ENCODE data around the gene C19orf12.

C19orf12 gene

GRCh38 chr19:29668746-29669609, 46.1 kb downstream of the C19orf12 start:
- no peak for DNase-seq
- in situ Hi-C loops (cut with HindIII; ENCODE audit: low pct_ligation_motif_present, low pct_unique_long_range_greater_than_20kb, low sequenced_read_pairs) = no loop called here

- DNase-seq = no peak
- in situ Hi-C loops (cut with HindIII; ENCODE audit: low pct_ligation_motif_present, low pct_unique_long_range_greater_than_20kb, low sequenced_read_pairs) = no loop called here
Observed at GRCh38 chr19:29667901-29668341, 47.1 kb downstream of the C19orf12 start.

GRCh38 chr19:29667387-29667783, 47.7 kb downstream of the C19orf12 start:
- DNase-seq = no peak
- in situ Hi-C loops (cut with HindIII; ENCODE audit: low pct_ligation_motif_present, low pct_unique_long_range_greater_than_20kb, low sequenced_read_pairs) = no loop called here

GRCh38 chr19:29666578-29667386, 48.3 kb downstream of the C19orf12 start:
- in situ Hi-C loops (cut with HindIII; ENCODE audit: low pct_ligation_motif_present, low pct_unique_long_range_greater_than_20kb, low sequenced_read_pairs) = no loop called here

GRCh38 chr19:29665826-29666577, 49.1 kb downstream of the C19orf12 start:
- DNase-seq = peak; percentile 36
- in situ Hi-C loops (cut with HindIII; ENCODE audit: low pct_ligation_motif_present, low pct_unique_long_range_greater_than_20kb, low sequenced_read_pairs) = no loop called here

More at GRCh38 chr19:29666578-29667386, 48.3 kb downstream of the C19orf12 start:
- DNase-seq = peak; percentile 63

- peak; percentile 77 for DNase-seq
- in situ Hi-C loops (cut with HindIII; ENCODE audit: low pct_ligation_motif_present, low pct_unique_long_range_greater_than_20kb, low sequenced_read_pairs) = no loop called here
Observed at GRCh38 chr19:29665215-29665825, 49.7 kb downstream of the C19orf12 start, which contains the start of gene PLEKHF1. PLEKHF1 (plus strand) TSS chr19:29665461; CDS start chr19:29673840, 8,379 bp downstream.

- peak; percentile 14 for DNase-seq
- in situ Hi-C loops (cut with HindIII; ENCODE audit: low pct_ligation_motif_present, low pct_unique_long_range_greater_than_20kb, low sequenced_read_pairs) = no loop called here
Observed at GRCh38 chr19:29664753-29665214, 50.3 kb downstream of the C19orf12 start.

DNA sequence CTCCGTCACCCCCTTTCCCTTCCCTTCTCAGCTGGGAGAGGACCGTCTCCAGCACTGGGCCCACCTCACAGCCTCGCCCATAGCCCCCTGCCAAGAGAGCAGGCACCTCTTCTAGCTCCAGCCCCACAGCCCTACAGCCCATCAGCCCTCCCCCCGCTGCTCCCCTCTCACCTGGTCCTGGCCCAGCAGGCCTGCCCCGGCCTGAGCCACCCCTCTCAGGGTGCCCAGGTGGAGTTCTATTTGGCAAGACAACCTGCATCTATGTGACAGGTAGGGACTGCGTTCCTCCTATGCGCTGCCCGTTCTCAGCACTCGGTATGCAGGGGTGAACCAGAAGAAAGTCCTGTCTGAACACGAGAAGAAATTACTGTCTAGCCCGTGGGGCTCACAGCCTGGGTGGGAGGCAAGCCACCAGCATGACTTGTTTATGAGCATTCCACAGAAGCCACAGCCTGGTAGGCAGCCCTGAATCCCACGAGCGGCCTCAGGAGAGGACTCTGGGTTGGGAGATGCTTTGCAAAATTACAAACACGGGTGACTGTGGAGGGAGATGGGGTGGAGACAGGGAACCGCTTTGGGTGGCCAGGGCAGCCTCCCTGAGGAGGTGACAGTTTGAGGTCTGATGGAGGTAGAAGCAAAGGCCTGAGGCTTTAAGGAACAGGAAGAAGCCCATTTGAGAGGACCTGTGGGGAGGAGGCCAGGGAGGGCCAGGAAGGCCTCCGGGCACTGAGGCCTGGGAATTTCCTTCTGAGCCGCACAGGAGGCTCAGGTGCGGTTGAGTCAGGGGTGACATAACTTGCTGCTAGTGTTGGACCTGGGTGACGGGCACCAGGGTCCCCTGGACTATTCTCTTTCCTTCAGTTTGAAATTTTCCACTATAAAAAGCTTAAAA, 51.0 kb downstream of the C19orf12 start:
- in situ Hi-C loops (cut with HindIII; ENCODE audit: low pct_ligation_motif_present, low pct_unique_long_range_greater_than_20kb, low sequenced_read_pairs) = no loop called here
- no peak for DNase-seq

DNA sequence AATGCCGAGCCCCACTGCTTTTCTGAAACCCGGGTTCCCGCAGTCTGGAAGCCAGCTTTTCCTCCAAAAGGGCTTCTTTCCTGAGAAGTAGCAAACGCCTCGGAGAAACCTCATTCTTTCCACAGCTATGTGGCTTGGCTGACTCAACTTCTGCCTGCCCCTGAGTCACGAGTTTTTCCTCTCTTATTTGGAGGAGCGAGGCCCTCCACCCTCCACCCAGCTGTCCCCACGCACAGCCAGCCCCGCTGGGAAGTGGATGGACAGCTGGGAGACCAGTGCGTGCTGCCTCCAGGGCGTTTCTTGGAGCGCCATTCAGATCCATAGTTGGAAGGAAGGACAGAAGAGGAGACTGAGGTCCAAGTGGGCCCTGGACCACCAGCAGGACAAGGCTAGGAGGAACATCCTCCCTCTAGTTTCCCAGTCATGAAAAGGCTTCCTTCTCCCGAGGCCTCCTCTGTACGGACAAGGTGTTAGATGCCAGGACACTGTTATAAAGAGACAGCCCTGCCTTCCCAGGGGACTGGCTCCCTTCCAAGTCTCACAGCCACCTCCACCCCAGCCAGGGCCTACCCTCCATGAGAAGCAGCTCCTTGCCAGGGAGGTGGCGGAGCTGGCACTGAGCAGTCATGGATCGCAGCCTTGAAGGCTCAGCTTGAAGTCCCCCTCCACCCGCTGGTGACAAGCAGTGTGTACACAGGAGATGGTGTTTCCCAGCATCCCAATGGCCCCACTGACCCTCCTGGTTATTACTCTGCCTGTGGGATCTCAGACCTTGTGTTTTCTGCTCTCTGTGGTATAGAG, 52.3 kb downstream of the C19orf12 start:
- DNase-seq = peak; percentile 72
- in situ Hi-C loops (cut with HindIII; ENCODE audit: low pct_ligation_motif_present, low pct_unique_long_range_greater_than_20kb, low sequenced_read_pairs) = no loop called here

GRCh38 chr19:29662278-29662603, 52.8 kb downstream of the C19orf12 start:
- no peak for DNase-seq
- in situ Hi-C loops (cut with HindIII; ENCODE audit: low pct_ligation_motif_present, low pct_unique_long_range_greater_than_20kb, low sequenced_read_pairs) = no loop called here

DNA sequence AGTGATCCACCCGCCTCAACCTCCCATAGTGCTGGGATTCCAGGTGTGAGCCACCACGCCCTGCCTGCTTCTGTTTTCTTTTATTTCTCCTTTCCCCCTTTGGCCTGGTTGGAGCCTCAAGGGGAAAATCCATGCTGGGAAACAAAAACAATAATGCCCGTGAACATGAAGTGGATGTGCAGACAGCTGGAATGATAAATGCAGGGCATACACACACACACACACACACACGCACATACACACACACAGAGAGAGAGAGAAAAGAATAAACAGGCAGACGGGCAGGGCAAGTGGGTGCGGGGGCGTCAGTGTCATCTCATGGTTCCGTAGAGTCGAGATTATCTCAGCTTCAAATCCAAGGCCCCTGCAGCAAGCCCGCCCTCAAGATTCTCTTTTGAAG, 54.2 kb downstream of the C19orf12 start:
- in situ Hi-C loops (cut with HindIII; ENCODE audit: low pct_ligation_motif_present, low pct_unique_long_range_greater_than_20kb, low sequenced_read_pairs) = no loop called here
- DNase-seq = no peak

DNA sequence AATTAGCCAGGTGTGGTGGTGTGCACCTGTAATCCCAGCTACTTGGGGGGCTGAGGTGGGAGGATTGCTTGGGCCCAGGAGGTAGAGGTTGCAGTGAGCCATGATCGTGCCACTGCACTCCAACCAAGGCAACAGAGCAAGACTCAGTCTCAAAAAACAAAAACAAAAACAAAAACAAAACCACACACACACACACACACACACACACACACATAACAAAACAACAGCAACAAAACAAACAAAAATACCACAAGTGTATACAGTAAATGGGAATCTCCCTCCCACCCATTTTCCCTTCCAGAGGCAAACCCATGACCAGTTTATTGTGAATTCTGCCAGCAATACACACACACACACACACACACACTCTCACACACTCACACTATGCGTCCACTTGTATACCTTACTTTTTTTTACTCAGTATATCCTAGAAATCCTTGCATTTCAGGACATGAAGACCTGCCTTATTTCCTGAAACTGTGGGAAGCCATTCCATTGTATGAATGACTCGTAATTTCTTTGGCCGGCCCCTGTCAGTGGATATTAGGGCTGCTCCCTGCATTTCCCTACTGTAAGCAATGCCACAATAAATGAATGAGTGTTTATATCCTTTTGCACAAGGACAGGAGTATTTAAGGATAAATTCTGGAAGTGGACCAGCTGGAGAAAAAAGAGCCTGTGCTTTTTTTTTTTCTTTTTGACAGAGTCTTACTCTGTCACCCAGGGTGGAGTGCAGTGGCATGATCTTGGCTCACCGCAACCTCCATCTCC, 56.7 kb downstream of the C19orf12 start:
- in situ Hi-C loops (cut with HindIII; ENCODE audit: low pct_ligation_motif_present, low pct_unique_long_range_greater_than_20kb, low sequenced_read_pairs) = no loop called here
- no peak for DNase-seq

DNA sequence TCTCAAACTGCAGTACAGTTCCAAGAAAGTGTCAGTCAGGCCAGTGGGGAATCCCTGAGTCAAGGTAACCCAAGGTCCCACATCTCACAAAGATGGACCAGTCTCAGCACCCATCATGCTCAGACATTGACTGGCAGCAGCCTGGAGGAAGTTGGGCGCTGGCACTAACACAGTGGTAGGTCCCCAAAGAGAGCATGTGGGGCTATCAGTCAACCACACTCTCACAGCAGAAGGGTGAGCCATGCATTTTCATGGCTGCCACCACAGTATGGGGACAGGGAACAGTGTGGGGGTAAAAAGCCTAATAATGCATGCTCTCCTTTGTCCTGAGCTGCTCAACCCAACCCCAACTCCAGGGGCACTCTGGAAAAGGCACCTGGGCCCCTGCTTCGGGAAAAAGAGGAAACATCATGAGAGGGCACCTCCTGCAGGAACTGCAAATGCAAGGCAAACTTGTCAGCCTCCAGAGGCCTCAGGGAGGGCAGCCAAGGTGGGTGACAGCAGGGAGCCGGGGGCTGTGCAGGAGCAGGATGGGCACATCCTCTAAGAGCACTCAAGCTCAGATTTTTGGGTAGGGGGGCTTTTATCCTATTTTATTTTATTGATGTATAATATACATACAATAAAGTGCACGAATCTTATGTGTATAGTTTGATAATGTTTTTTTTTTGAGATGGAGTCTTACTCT, 59.3 kb downstream of the C19orf12 start:
- DNase-seq = no peak
- in situ Hi-C loops (cut with HindIII; ENCODE audit: low pct_ligation_motif_present, low pct_unique_long_range_greater_than_20kb, low sequenced_read_pairs) = no loop called here

GRCh38 chr19:29653398-29653797, 61.7 kb downstream of the C19orf12 start:
- DNase-seq = no peak
- in situ Hi-C loops (cut with HindIII; ENCODE audit: low pct_ligation_motif_present, low pct_unique_long_range_greater_than_20kb, low sequenced_read_pairs) = no loop called here

GRCh38 chr19:29651622-29652394, 63.3 kb downstream of the C19orf12 start:
- no peak for DNase-seq
- in situ Hi-C loops (cut with HindIII; ENCODE audit: low pct_ligation_motif_present, low pct_unique_long_range_greater_than_20kb, low sequenced_read_pairs) = no loop called here
